GM18526 (cell line): Measurements from ENCODE around the gene SYT13.

Source experiments
- POLR2A ChIP-seq: IDR thresholded peaks from 3 replicates; pipeline ENCODE4 v1.6.1; 2011; ENCODE audit not compliant: insufficient read length; ENCODE audit errors: extremely low read depth

Gene SYT13

DNA sequence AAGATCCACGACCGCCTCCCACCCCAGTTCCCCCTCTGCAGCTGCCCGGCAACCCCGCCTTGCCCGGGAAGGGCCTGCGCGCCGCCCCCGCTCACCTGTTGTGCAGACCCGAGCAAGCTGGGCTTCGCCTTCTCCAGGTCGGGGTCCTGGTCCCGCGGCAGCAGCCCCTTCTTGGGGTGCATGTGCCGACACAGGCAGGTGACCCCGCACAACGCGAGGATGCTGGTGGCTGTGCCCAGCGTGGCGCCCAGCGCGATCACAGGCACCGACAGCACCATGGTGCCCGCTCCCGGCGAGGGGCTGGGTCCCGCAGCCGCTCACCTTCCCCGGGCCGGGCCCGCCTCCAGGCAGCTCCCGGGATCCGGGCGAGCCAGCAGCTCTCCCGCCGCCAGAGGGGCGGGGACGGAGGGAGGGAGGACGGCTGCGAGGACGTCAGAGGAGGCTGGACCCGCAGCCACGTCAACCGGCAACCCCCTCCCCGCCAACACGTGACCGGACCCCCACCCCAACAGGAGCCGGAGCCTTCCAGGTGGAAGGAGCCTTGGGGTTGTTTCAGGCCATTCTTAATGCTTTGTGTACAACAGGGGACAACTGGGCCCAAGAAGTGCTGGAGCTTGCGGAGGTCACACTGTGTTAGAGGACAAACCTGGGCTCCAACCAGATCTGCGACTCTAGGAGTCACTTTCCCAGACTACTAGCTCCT lies at the start of gene SYT13:
TSS of gene SYT13 (minus strand) at position 412 of the 703 bp plus-strand sequence. CDS start at position 278, 134 bp downstream.
- TF ChIP-seq POLR2A = no peak

DNA sequence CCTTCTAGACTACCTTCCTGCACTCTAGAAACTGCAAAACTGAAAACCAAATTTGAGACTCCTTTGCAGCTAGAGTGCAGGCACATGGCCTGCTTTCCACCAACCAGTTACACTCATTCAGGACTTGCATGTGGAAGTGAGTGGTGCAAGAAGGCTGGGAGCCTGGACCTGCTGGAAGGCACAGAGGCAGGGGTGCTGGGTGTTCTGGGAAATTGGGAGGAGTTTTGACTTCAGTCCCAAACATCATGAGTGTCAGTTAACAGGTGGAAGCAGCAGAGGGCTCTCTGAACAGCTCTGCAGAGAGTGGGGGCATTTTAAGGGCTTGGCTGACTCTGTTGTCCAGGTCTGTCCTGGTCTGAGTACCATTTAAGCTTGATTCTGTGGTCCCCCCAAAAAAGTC lies 49.3 kb upstream of the SYT13 start:
- no peak for TF ChIP-seq POLR2A

GRCh38 chr11:45334836-45335235 lies 48.7 kb upstream of the SYT13 start:
- no peak for TF ChIP-seq POLR2A

DNA sequence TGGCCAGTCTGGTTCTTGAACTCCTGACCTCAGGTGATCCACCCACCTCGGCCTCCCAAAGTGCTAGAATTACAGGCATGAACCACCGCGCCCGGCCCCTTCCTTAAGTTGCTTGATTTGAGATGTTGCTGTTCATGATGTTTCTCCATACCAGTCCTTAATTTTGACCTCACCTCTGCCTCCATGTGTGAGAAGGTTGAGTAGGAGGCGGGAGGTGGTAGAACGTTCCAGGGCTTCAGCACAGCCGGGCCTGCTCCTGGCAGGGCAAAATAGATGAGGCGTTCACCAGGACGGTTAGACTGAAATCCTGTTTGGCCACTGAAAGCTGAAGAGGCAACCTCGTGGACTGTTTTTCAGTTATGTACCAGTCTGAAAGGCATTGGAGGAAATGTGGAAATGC lies 48.3 kb upstream of the SYT13 start:
- no peak for TF ChIP-seq POLR2A

GRCh38 chr11:45333001-45333971 lies 47.1 kb upstream of the SYT13 start:
- TF ChIP-seq POLR2A = no peak

DNA sequence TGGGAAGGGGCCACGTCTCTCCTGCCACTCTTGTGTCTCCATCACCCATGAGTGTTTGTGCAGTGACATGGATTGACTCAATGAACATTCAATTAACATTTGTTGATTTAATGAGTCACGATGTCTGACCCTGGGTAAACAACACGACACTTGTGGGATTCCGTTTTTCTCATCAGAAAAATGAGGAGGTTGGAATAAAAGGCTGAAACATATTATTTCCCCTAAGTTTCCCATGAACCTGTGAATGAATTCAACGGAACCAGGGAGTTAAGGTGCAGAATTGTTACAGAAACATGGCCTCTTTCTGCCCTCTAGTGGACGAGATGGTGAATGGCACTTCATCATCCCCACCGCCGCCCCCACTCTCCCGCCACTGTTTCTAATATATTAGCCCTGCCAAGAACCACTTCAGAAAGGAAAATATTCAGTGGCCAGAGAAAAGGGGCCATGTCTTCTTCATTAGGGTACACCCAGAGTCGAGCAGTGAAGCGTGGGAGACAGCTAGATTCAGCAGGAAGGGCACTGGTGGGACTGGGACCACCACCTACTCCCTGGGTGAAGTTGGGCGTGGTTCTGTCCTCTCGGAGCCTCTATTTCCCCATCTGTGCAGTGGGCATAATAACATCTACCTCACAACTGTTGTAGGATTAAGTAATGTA lies 46.3 kb upstream of the SYT13 start:
- no peak for TF ChIP-seq POLR2A

DNA sequence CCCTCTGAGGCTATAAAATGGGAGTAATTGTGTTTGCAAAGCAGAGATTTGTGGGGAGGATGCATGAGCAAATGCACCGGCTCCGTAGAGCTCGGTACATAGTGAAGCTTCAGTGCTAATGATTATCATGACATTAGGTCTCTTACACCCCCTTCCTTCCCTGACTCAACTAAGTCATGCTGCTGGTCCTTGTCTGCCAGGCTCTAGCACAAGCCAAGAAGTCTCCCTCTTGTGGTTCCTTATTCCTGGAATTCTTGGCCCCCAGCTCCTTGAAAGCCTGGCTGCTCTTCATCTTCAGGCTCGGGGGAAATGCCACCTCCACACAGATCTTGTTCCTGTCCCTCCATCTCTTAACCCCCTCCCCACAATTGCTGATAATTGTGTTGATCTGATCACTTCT lies 45.7 kb upstream of the SYT13 start:
- TF ChIP-seq POLR2A = no peak

GRCh38 chr11:45328726-45329125 lies 42.6 kb upstream of the SYT13 start:
- no peak for TF ChIP-seq POLR2A

DNA sequence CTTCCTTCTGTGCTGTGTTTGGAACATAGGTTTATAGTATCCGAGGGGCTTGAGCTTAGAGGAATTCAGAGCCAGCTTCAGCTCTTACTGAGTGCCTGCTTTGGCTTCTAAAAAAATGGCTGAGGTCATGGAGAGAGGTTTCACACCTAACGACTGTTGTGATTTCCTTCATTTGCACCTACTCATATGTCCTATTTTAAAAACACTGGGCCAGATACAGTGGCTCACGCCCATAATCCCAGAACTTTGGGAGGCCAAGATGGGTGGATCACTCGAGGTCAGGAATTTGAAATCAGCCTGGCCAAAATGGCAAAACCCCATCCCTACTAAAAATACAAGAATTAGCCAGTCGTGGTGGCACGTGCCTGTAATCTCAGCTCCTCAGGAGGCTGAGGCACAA lies 38.3 kb upstream of the SYT13 start:
- TF ChIP-seq POLR2A = no peak

DNA sequence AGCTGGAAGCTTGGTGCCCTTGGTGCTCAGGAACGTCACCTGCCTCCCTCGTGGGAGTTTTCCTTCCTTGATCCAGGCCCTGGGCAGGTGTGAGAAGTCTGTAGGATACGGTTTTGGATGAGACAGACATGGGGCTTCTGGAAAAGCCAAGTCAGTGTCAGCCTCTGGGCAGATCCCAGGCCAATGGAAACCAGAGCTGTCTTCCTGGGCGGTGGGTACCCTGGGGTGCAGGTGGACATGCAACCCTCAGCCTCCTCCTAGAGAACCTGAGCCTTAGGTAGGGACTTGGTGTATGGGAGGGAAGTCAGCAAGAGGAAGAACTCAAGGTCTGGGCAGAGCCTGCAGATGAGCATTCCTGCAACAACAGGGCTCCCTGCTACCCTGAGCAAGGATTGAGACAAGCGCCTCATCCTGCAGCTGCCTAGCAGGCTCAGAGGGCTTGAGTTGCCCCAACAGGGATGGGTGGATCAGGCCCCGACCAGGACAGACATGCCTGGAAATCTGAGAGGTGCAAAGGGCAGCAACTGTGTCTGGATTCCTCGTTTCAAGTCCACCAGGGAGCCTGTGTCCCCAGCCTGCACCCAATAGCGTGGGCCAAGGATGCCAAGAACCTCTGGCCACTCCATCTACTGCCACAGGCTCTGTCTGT lies 37.6 kb upstream of the SYT13 start:
- TF ChIP-seq POLR2A = no peak

DNA sequence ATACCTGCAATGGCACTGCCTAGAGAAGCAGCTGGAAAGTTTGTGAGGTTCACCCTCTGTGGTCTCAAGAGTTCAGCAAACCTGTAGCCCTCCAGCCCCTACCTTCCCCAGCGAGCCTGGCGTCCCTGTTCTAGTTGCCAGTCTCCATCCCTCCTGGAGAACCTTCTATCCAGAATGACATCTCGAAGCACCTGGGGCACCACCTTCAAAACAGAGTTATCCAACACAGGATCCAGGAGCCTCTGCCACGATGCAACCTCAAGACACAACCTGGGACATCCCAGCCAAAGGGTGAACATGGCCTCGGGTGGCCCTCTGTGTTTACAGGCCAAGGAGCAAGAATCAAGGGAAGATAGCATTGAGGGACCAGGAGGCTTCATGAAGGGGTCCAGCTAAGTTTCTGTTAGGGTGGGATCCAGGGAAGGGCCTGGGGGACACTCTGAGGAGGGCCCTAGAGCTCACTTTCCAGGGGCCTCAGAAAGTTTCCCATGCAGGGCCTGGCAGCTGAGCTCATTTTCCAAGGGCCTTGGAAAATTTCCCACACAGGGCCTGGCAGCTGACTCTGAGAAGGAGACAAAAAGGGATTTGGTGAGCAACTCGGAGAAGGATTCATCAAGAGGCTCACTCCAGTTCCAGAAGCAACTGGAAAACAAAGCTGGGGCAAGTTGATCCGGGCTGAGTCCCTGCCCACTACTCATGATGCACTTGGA lies 36.9 kb upstream of the SYT13 start:
- TF ChIP-seq POLR2A = no peak

DNA sequence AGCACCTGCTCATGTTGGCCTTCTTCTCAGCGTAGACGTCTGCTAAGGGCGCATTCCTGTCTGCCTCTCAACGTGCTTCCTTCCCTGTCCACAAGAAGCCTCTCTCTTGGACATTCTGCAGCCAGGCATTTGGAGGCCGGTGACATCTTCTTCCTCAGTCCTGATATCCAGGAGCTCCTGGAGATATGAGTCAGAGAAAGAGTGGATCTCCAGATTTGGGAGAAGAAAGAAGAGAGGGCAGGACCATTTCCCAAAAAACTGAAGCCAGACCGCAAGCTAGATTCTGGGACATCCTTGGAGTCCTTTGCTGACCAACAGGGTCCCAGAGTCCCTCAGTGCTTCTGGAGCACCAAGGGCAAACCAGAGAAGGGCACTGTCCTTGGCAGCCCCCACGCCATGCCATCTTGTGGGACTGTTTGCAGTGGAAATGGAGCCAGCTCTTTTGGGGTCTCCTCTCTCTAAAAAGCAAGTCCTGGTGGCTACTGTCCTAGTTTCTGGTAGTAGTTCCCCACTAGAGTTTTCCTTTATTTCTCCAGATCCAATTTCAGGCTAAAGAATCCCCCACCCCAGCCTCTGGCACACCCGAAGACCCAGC lies 36.1 kb upstream of the SYT13 start:
- TF ChIP-seq POLR2A = no peak

DNA sequence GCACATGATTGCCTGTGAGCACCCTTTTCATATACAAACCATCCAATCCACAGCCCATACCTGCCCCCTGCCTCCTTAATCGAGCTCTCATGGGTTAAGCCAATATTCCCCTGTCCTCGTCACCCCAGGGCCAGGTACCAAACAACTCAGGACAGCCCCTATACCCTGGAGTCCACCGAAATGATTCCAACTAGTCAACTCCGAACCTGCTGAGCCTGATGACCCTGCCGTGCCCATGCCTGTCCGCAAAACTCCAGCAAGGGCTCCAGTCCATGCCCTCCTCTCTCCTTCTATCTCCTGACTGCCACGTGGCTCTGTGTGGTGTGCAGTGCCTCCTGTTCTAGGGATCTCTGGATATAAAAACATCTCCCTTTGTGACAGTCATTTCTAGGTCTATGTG lies 35.5 kb upstream of the SYT13 start:
- no peak for TF ChIP-seq POLR2A

- no peak for TF ChIP-seq POLR2A
These were observed 35.0 kb upstream of the SYT13 start for GRCh38 chr11:45321031-45321595.
